GM12878 (cell line): ENCODE results near the gene PCDH15. TPM values are rescaled to one million over a fixed set of nuclear protein-coding genes. Genes with fewer than 3 reads are reported as not detected.

Source experiments
- ATAC-seq: fragments of 200-7000 bp; cut with Tn5 transposase; 3 replicates; pipeline ENCODE4 v1.9.1; 2020; ENCODE audit warnings: mild to moderate bottlenecking, moderate library complexity
- BruUV-seq: library from RNA; stranded (reverse); fragments of 400-500 nt; replicated peaks from 2 replicates; lab custom pipeline; 2021; lab: Mats Ljungman, UMichigan
- CTCF ChIA-PET: fragments of 300-600 bp; sonication (Branson Sonifier 250); formaldehyde crosslinking; extraction: SDS; loops from one replicate; lab custom pipeline; 2021; ENCODE audit warnings: inconsistent platforms; lab: Yijun Ruan, JAX
- POLR2A ChIA-PET: fragments of 350-600 bp; formaldehyde crosslinking; extraction: SDS; loops from one replicate; lab custom pipeline; 2021; ENCODE audit warnings: inconsistent platforms; lab: Charles Lee
- RAD21 ChIA-PET: fragments of 300-600 bp; sonication (Branson Sonifier 250); formaldehyde crosslinking; loops from one replicate; lab custom pipeline; 2023; ENCODE audit warnings: antibody characterized with exemption; ENCODE audit not compliant: unreplicated experiment; lab: Charles Lee
- SMC1A ChIA-PET: fragments of 300-600 bp; sonication (Branson Sonifier 250); formaldehyde crosslinking; loops from one replicate; lab custom pipeline; 2023; ENCODE audit not compliant: unreplicated experiment, uncharacterized antibody; lab: Charles Lee
- DNase-seq: peaks from one replicate; pipeline ENCODE4 v3.0.0-alpha.2; 2011; ENCODE audit warnings: low read depth, low spot score
- FAIRE-seq: peaks from 3 replicates; lab custom pipeline; 2011; peaks lifted over from hg19 to GRCh38; lab: Jason Lieb, UNC
- H2AFZ ChIP-seq: 2 replicates; pipeline ENCODE4 v1.6.0; 2011; ENCODE audit warnings: low read depth, low read length, control low read depth; ENCODE audit not compliant: control insufficient read depth
- H3K27ac ChIP-seq: 2 replicates; pipeline ENCODE4 v1.5.1; 2011; ENCODE audit warnings: control low read depth; ENCODE audit not compliant: control insufficient read depth, insufficient read depth
- H3K27me3 ChIP-seq, 2 experiments: replicated peaks in 1 of 2; 2 replicates each; pipeline versions ENCODE4 v1.6.0 to v1.6.1; 2011; ENCODE audit warnings: low read length in 1 of 2; ENCODE audit not compliant: control insufficient read depth in 2 of 2, insufficient read depth in 2 of 2
- H3K36me3 ChIP-seq, 2 experiments: 2 replicates each; pipeline ENCODE4 v1.5.1; 2011; ENCODE audit warnings: low read length in 1 of 2; ENCODE audit not compliant: control insufficient read depth in 2 of 2, insufficient read depth in 2 of 2
- H3K4me1 ChIP-seq: 2 replicates; pipeline ENCODE4 v1.6.1; 2011; ENCODE audit warnings: mild to moderate bottlenecking, low read length, moderate library complexity, mixed read lengths; ENCODE audit not compliant: control insufficient read depth, insufficient read depth
- H3K4me2 ChIP-seq: 2 replicates; pipeline ENCODE4 v1.6.0; 2011; ENCODE audit warnings: control low read depth; ENCODE audit not compliant: control insufficient read depth, insufficient read depth
- H3K4me3 ChIP-seq: fragments of 200-600 bp; sonication (generic); 2 replicates; pipeline ENCODE4 v1.5.1; 2016
- H3K79me2 ChIP-seq: 2 replicates; pipeline ENCODE4 v1.6.0; 2011; ENCODE audit warnings: low read length; ENCODE audit not compliant: control insufficient read depth, insufficient read depth
- H3K9ac ChIP-seq: 2 replicates; pipeline ENCODE4 v1.8.0; 2011; ENCODE audit warnings: low read length, control low read depth, mixed read lengths; ENCODE audit not compliant: control insufficient read depth, insufficient read depth
- H3K9me3 ChIP-seq: replicated peaks from 3 replicates; pipeline ENCODE4 v1.5.1; 2011; ENCODE audit warnings: mild to moderate bottlenecking, low read length; ENCODE audit not compliant: control insufficient read depth, insufficient read depth
- H4K20me1 ChIP-seq: 2 replicates; pipeline ENCODE4 v1.6.0; 2011; ENCODE audit not compliant: control insufficient read depth, insufficient read depth
- CTCF ChIP-seq, 3 experiments: IDR thresholded peaks in 2 of 3; conservative IDR thresholded peaks in 1 of 3; 2 replicates each; pipeline ENCODE4 v1.5.1; 2011; ENCODE audit warnings: low read depth in 3 of 3, low read length in 3 of 3, mild to moderate bottlenecking in 3 of 3, control low read depth in 2 of 3, moderate library complexity in 2 of 3, inconsistent platforms in 1 of 3, mixed read lengths in 1 of 3; ENCODE audit not compliant: control insufficient read depth in 2 of 3, insufficient read depth in 1 of 3; ENCODE audit errors: extremely low read depth in 1 of 3
- MYC ChIP-seq: IDR thresholded peaks from 2 replicates; pipeline ENCODE4 v1.6.1; 2011; ENCODE audit warnings: mild to moderate bottlenecking, low read length, moderate library complexity, inconsistent platforms; ENCODE audit not compliant: insufficient read depth, insufficient replicate concordance, insufficient read length, severe bottlenecking
- PBX3 ChIP-seq: IDR thresholded peaks from 2 replicates; pipeline ENCODE4 v1.6.1; 2011; ENCODE audit warnings: mild to moderate bottlenecking, low read depth, low read length, moderate library complexity; ENCODE audit not compliant: insufficient replicate concordance
- RAD51 ChIP-seq: fragments of 450-650 bp; IDR thresholded peaks from 2 replicates; pipeline ENCODE4 v1.6.1; 2016; ENCODE audit warnings: moderate library complexity, mild to moderate bottlenecking, inconsistent platforms
- SMC3 ChIP-seq: IDR thresholded peaks from 2 replicates; pipeline ENCODE4 v1.6.1; 2011; ENCODE audit warnings: low read length, improper control_type of control experiment, borderline replicate concordance
- in situ Hi-C: fragments of 300-500 bp; cut with MboI; formaldehyde crosslinking; loops from 9 replicates; pipeline ENCODE4 v1.14.3; 2018; ENCODE audit warnings: mixed read lengths
- intact Hi-C: fragments of 100-400 bp; cut with micrococcal nuclease; formaldehyde crosslinking; loops from one replicate; pipeline ENCODE4 v1.14.2; 2022; ENCODE audit not compliant: unreplicated experiment
- polyA plus RNA-seq, 11 experiments: library from polyadenylated mRNA; depleted of rRNA in 4 of 11; unstranded in 6 of 11; stranded (reverse) in 5 of 11; fragments of >200 nt; fragmentation: Nextera tagmentation in 4 of 11; fragmentation: Illumina TruSeq in 1 of 11; extraction: Ambion mirVana in 4 of 11; extraction: Trizol in 1 of 11; gene quantifications; 1 replicate in 1 of 11; 2 replicates in 10 of 11; pipeline versions ENCODE4 v1.2.1 to v1.2.3, GENCODE V29; 2011 to 2016; ENCODE audit warnings: inconsistent platforms in 2 of 11, missing spikeins in 2 of 11, low read depth in 1 of 11
- total RNA-seq, 4 experiments: library from RNA; depleted of rRNA in 3 of 4; stranded (reverse); fragments of >200 nt in 3 of 4; fragmentation: Illumina TruSeq in 1 of 4; extraction: Trizol in 1 of 4; gene quantifications; 2 replicates each; pipeline versions ENCODE4 v1.2.1 to v1.2.3, GENCODE V29; 2013 to 2021

The PCDH15 gene
- total and polyA plus RNA-seq, 10 of the 15 experiments (the other 5 are each of a cell fraction or from before 2014, with no cell fraction given): 0.03 to 0.52 (median 0.07) TPM; not detected in 6

GRCh38 chr10:54800741-54801421 is at the start of gene PCDH15 (continued):
- TF ChIP-seq CTCF (IDR thresholded peaks at IDR 0.05 in 2 of 3, conservative IDR thresholded peaks at IDR 0.05 in 1 of 3; ENCODE audit: control insufficient read depth in 2 of 3, extremely low read depth in 1 of 3, insufficient read depth in 1 of 3, low read depth in 3 of 3, low read length in 3 of 3) (peak in 1 of 3 experiments; percentile 28; a peak in 1 of 6 replicates), RAD51 (no peak), SMC3 (peak; percentile 16; the same call in 1 of the 2 replicates), MYC (no peak)

- H3K4me2 ChIP-seq: no peak overlapping the region
- intact Hi-C loops: no loop called here
- FAIRE-seq: no peak
- no peaks in the 10 kb centered on the region for H3K36me3 ChIP-seq
- no peaks in the 10 kb centered on the region for H4K20me1 ChIP-seq
- ATAC-seq: no peak
- no peaks in the 10 kb centered on the region for H3K79me2 ChIP-seq
- RAD21 ChIA-PET: no interaction called here
- no peak overlapping the region for H3K4me3 ChIP-seq
- no peak overlapping the region for H2AFZ ChIP-seq
- CTCF ChIA-PET: no interaction called here
- no peak overlapping the region for H3K9ac ChIP-seq
- no peak for TF ChIP-seq PBX3
- TF ChIP-seq, all 136 proteins: peak for 0
- SMC1A ChIA-PET: no interaction called here
- no peak overlapping the region for H3K27ac ChIP-seq
- no peaks in the 10 kb centered on the region for H3K4me1 ChIP-seq
- POLR2A ChIA-PET: no interaction called here
- H3K27me3 ChIP-seq: no peaks in the 10 kb centered on the region
- in situ Hi-C loops: no loop called here
- H3K9me3 ChIP-seq: no peaks in the 10 kb centered on the region
- no peak for DNase-seq
- no TSS peak for BruUV-seq
Measured at GRCh38 chr10:54843932-54844331, 42.9 kb upstream of the PCDH15 start.
